Activated CD4-positive, alpha-beta T cell treated with anti-CD3 and anti-CD28 coated beads, Interleukin-2, amount 50 U/mL, for 1 hour (primary cell): ENCODE results near the gene MCOLN1.

ENCODE experiments used
- DNase-seq: peaks from one replicate; pipeline ENCODE4 v3.0.0-alpha.2; 2020

The MCOLN1 gene

GRCh38 chr19:7579182-7579581, 56.8 kb downstream of the MCOLN1 start:
- DNase-seq: no peak

DNA sequence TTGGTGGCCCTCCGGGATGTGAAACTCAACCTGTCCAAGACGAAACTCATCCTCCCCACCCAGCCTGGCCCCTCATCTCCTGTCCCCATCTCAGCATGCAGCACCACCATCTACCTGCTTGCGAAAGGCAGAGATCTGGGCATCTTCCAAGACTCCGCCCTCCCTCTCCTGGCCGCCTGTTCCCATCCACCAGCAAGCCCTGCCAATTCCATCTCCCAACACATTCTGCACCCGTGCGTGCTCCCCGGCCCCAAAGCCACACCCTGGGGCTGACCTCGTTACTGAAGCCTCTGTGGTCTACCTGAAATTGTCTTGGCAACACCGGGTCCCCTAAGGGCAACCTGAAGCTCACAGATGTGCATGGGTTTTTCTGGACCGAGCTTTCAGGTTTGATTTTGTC, 60.0 kb downstream of the MCOLN1 start:
- DNase-seq: no peak
